Measurements from ENCODE around the gene PCDH17. TPM values are rescaled to one million over a fixed set of nuclear protein-coding genes. Genes with fewer than 3 reads are reported as not detected.

The PCDH17 gene
- total RNA-seq, 1 donor from 2014 or later: 3.1 TPM

GRCh38 chr13:57760951-57761350 is 129.4 kb downstream of the PCDH17 start:
- intact Hi-C loops (cut with micrococcal nuclease): no loop called here

GRCh38 chr13:57763689-57764088 is 132.1 kb downstream of the PCDH17 start:
- Histone ChIP-seq H3K27ac (replicated peaks) (no peak overlapping the region), H3K27me3 (ENCODE audit: low read depth) (no peaks in the 10 kb centered on the region)

More at GRCh38 chr13:57760951-57761350, 129.4 kb downstream of the PCDH17 start:
- Histone ChIP-seq H3K9me3 (replicated peaks) (no peaks in the 10 kb centered on the region), H3K36me3 (no peaks in the 10 kb centered on the region), H3K27ac (replicated peaks) (no peak overlapping the region), H3K4me3 (no peak overlapping the region), H3K4me1 (no peaks in the 10 kb centered on the region), H3K27me3 (ENCODE audit: low read depth) (no peaks in the 10 kb centered on the region)
- TF ChIP-seq CTCF (IDR thresholded peaks at IDR 0.05; ENCODE audit: borderline replicate concordance): no peak
- no peak for DNase-seq

More at GRCh38 chr13:57763689-57764088, 132.1 kb downstream of the PCDH17 start:
- no peaks in the 10 kb centered on the region for H3K9me3 ChIP-seq (replicated peaks)
- H3K36me3 ChIP-seq: no peaks in the 10 kb centered on the region
- no peak overlapping the region for H3K4me3 ChIP-seq
- intact Hi-C loops (cut with micrococcal nuclease): no loop called here
- TF ChIP-seq CTCF (IDR thresholded peaks at IDR 0.05; ENCODE audit: borderline replicate concordance): no peak
- no peaks in the 10 kb centered on the region for H3K4me1 ChIP-seq
- no peak for DNase-seq
